Measurements from ENCODE around the gene BCL11A.

BCL11A gene

DNA sequence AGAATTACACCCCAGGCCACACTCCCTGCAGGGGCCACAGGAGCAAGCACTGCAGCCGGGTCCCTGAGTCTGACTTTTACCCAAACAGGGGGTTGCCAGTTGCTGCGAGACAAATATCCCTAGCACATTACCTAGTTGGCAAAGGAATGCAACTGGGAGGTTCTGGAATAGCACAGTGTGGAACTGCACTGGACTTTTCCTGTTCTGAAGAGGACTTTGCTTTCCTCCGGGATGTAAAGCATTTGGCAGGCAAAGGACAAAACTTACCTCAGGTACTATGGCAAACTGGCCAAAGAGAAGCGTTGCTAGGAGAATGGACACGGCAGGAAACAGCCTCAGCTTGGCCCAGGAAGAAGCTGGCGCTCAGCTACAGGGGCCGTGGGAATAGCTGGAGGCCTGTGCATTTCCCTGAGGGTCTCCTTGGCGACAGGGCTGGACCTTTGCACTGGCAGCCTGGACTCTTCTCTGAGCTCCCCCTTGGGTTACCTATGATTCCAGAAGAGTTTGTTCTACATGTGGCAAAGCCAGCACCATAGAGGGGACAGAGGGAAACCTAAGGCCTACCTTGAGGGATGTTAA, 45.0 kb downstream of the BCL11A start:
- no peak overlapping the region for H3K4me3 ChIP-seq (replicated peaks in 1 of 2; ENCODE audit: low read depth in 2 of 2, low read length in 2 of 2)
- DNase-seq (ENCODE audit: low read depth in 2 of 2), result no peak
- TF ChIP-seq, protein P1, sequence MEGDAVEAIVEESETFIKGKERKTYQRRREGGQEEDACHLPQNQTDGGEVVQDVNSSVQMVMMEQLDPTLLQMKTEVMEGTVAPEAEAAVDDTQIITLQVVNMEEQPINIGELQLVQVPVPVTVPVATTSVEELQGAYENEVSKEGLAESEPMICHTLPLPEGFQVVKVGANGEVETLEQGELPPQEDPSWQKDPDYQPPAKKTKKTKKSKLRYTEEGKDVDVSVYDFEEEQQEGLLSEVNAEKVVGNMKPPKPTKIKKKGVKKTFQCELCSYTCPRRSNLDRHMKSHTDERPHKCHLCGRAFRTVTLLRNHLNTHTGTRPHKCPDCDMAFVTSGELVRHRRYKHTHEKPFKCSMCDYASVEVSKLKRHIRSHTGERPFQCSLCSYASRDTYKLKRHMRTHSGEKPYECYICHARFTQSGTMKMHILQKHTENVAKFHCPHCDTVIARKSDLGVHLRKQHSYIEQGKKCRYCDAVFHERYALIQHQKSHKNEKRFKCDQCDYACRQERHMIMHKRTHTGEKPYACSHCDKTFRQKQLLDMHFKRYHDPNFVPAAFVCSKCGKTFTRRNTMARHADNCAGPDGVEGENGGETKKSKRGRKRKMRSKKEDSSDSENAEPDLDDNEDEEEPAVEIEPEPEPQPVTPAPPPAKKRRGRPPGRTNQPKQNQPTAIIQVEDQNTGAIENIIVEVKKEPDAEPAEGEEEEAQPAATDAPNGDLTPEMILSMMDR (IDR thresholded peaks at IDR 0.05; ENCODE audit: low read depth, low read length), result no peak

DNA sequence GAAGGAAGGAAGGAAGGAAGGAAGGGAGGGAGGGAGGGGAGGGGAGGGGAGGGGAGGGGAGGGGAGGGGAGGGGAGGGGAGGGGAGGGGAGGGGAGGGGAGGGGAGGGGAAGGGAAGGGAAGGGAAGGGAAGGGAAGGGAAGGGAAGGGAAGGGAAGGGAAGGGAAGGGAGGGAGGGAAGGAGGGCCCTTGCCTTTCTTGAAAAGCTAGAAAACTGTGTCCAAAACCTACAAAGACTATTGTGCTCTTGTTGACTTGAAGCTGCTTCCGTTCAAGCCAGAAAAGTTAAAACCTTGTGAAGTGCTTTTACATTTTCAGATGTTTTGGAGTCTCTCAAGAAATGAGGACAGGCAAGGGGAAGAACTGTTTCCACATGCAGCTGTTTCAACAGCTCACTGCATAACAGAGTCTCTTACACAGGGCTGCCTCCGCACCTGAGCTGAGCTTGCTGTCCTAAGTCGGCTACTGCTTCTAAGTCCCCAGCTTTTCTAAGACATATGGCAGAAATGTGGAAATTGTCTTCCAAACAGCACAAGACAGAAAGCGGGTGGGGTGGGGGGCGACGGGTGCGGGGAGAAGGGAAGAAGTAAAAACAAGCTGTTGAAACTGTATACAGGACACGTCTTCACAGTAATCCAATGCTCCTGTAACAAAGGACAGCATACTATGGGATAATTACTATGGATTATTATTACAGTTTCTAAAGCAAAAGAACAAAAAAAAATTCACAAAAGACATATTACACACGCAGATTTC, 46.1 kb downstream of the BCL11A start:
- no peak overlapping the region for H3K4me3 ChIP-seq (replicated peaks in 1 of 2; ENCODE audit: low read depth in 2 of 2, low read length in 2 of 2)
- TF ChIP-seq, protein P1 (IDR thresholded peaks at IDR 0.05; ENCODE audit: low read depth, low read length), result no peak
- no peak for DNase-seq (ENCODE audit: low read depth in 2 of 2)

DNA sequence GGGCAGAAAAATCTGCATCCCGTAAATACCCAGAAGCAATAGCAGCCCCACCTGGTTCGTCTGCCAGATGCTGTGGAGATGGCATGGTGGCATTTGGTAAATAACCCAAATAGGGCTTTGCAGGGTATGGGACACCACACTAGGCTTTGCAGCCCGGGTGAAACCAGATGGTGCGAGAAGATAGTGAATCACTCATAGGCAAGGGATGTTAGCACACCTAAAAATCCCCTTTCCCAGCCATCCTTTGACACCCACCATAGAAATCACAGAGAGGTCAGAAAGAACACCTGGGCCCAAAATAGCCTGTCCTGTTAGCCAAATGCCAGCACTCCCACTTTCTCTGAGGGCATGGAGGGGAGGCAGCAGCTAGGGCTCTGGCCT, 47.6 kb downstream of the BCL11A start:
- no peak overlapping the region for H3K4me3 ChIP-seq (replicated peaks in 1 of 2; ENCODE audit: low read depth in 2 of 2, low read length in 2 of 2)
- no peak for DNase-seq (ENCODE audit: low read depth in 2 of 2)
- TF ChIP-seq, protein P1 (IDR thresholded peaks at IDR 0.05; ENCODE audit: low read depth, low read length), result no peak

GRCh38 chr2:60505240-60505879, 48.1 kb downstream of the BCL11A start:
- TF ChIP-seq, protein P1 (IDR thresholded peaks at IDR 0.05; ENCODE audit: low read depth, low read length), result no peak
- H3K4me3 ChIP-seq (replicated peaks in 1 of 2; ENCODE audit: low read depth in 2 of 2, low read length in 2 of 2), result no peak overlapping the region
- DNase-seq (ENCODE audit: low read depth in 2 of 2), result no peak

- TF ChIP-seq, protein P1 (IDR thresholded peaks at IDR 0.05; ENCODE audit: low read depth, low read length), result no peak
- H3K4me3 ChIP-seq (replicated peaks in 1 of 2; ENCODE audit: low read depth in 2 of 2, low read length in 2 of 2), result no peak overlapping the region
- no peak for DNase-seq (ENCODE audit: low read depth in 2 of 2)
These were observed 49.4 kb downstream of the BCL11A start for GRCh38 chr2:60504049-60504448.

DNA sequence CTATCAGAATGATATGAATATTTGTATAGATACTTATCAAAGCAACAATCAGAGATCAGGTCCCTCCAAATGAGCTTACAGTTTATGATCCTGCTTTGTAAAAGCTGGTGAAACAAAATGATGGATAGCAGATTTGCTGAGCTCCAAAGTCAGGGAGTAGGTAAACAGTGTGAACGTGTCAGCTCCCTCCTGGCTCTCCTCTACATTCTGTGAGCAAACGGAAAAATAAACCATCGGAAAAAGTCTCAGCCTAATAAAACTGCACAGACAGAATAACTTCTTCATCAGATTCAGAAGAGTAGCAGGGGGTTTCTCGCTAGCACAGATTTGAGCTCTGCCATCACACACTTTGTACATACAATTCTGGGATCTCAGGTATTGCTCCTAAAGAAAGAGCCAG, 51.3 kb downstream of the BCL11A start:
- TF ChIP-seq, protein P1 (IDR thresholded peaks at IDR 0.05; ENCODE audit: low read depth, low read length), result no peak
- H3K4me3 ChIP-seq (replicated peaks in 1 of 2; ENCODE audit: low read depth in 2 of 2, low read length in 2 of 2), result no peak overlapping the region

More for the DNA sequence above, 51.3 kb downstream of the BCL11A start:
- no peak for DNase-seq (ENCODE audit: low read depth in 2 of 2)

Data from cardiac fibroblast (primary cell).